CD4-positive, alpha-beta T cell treated with Interleukin-6 at 100 ng/mL for 8 hours (primary cell): Measurements from ENCODE around the gene TBL2.
"Not testable (repeated sequence)": the region's sequence is repeated elsewhere in the genome, so short reads cannot be mapped to it uniquely, and the experiment has no call there.

Experiments used
- DNase-seq: peaks from one replicate; pipeline ENCODE4 v3.0.0-alpha.2; 2020; ENCODE audit warnings: mixed read lengths, low spot score

Gene TBL2

GRCh38 chr7:73570521-73570920 lies 7.9 kb downstream of the TBL2 start:
- no peak for DNase-seq

- no peak for DNase-seq
These were observed 9.3 kb downstream of the TBL2 start for GRCh38 chr7:73569042-73569608.

- no peak for DNase-seq
These were observed 10.3 kb downstream of the TBL2 start for GRCh38 chr7:73567846-73568685.

GRCh38 chr7:73567140-73567539 lies 11.2 kb downstream of the TBL2 start:
- DNase-seq = no peak

GRCh38 chr7:73566431-73566830 lies 11.9 kb downstream of the TBL2 start:
- DNase-seq = not testable (repeated sequence)

GRCh38 chr7:73565675-73566340 lies 12.6 kb downstream of the TBL2 start:
- DNase-seq = no peak

- DNase-seq = no peak
These were observed 18.1 kb downstream of the TBL2 start for GRCh38 chr7:73560109-73560835.

GRCh38 chr7:73557397-73558257 lies 20.8 kb downstream of the TBL2 start, which contains the start of gene BCL7B:
TSS of gene BCL7B (minus strand) at chr7:73557690. CDS start at chr7:73557578, 112 bp downstream.
- DNase-seq = peak; percentile 72

GRCh38 chr7:73557108-73557396 lies 21.3 kb downstream of the TBL2 start:
- peak; percentile 92 for DNase-seq

GRCh38 chr7:73556208-73557107 lies 21.9 kb downstream of the TBL2 start:
- DNase-seq = no peak

GRCh38 chr7:73555411-73555982 lies 22.9 kb downstream of the TBL2 start:
- no peak for DNase-seq

- DNase-seq = not testable (repeated sequence)
These were observed 28.3 kb downstream of the TBL2 start for GRCh38 chr7:73550093-73550492.

- DNase-seq = no peak
These were observed 29.2 kb downstream of the TBL2 start for GRCh38 chr7:73549176-73549575.

- DNase-seq = no peak
These were observed 30.5 kb downstream of the TBL2 start for GRCh38 chr7:73547841-73548240.

GRCh38 chr7:73544678-73545077 lies 33.7 kb downstream of the TBL2 start:
- no peak for DNase-seq

GRCh38 chr7:73541722-73542121 lies 36.7 kb downstream of the TBL2 start:
- no peak for DNase-seq

- DNase-seq = no peak
These were observed 38.7 kb downstream of the TBL2 start for GRCh38 chr7:73539709-73540108.

GRCh38 chr7:73538510-73538909 lies 39.9 kb downstream of the TBL2 start:
- not testable (repeated sequence) for DNase-seq

- no peak for DNase-seq
These were observed 41.3 kb downstream of the TBL2 start for GRCh38 chr7:73537051-73537450.

- no peak for DNase-seq
These were observed 41.9 kb downstream of the TBL2 start for GRCh38 chr7:73536479-73536878.
